Activated CD4-positive, alpha-beta memory T cell treated with anti-CD3 and anti-CD28 coated beads, Interleukin-2, amount 10 ng/mL, durations not matched to agents 7 days and 5 days (primary cell): ENCODE results near the gene GALNT5. TPM values are rescaled to one million over a fixed set of nuclear protein-coding genes. Genes with fewer than 3 reads are reported as not detected.

Experiments used
- CTCF ChIA-PET: fragments of 350-600 bp; sonication (Branson Sonifier 250); formaldehyde crosslinking; loops from one replicate; lab custom pipeline; 2021; ENCODE audit warnings: antibody characterized with exemption, inconsistent platforms; lab: Charles Lee
- POLR2A ChIA-PET: fragments of 350-600 bp; sonication (Branson Sonifier 250); formaldehyde crosslinking; loops from one replicate; lab custom pipeline; 2021; ENCODE audit warnings: antibody characterized with exemption; lab: Charles Lee
- DNase-seq: peaks from one replicate; pipeline ENCODE4 v3.0.0-alpha.2; 2020
- H3K27ac Mint-ChIP-seq: one replicate; pipeline ENCODE4 v1.8.0; 2021; ENCODE audit warnings: mild to moderate bottlenecking, mixed read lengths
- H3K27me3 Mint-ChIP-seq: one replicate; pipeline ENCODE4 v1.8.0; 2021; ENCODE audit warnings: mixed read lengths
- H3K36me3 Mint-ChIP-seq: one replicate; pipeline ENCODE4 v1.8.0; 2021; ENCODE audit warnings: low read depth, mixed read lengths
- H3K4me1 Mint-ChIP-seq: one replicate; pipeline ENCODE4 v1.8.0; 2021; ENCODE audit warnings: mixed read lengths
- H3K4me3 Mint-ChIP-seq: one replicate; pipeline ENCODE4 v1.8.0; 2021; ENCODE audit warnings: mild to moderate bottlenecking, mixed read lengths
- H3K9me3 Mint-ChIP-seq: one replicate; pipeline ENCODE4 v1.8.0; 2021; ENCODE audit warnings: mixed read lengths
- total RNA-seq, 2 experiments: library from RNA; stranded (reverse); gene quantifications; one replicate each; pipeline ENCODE4 v1.2.3, GENCODE V29; 2021

Gene GALNT5
- total RNA-seq, 2 experiments from 2014 or later, result not detected

DNA sequence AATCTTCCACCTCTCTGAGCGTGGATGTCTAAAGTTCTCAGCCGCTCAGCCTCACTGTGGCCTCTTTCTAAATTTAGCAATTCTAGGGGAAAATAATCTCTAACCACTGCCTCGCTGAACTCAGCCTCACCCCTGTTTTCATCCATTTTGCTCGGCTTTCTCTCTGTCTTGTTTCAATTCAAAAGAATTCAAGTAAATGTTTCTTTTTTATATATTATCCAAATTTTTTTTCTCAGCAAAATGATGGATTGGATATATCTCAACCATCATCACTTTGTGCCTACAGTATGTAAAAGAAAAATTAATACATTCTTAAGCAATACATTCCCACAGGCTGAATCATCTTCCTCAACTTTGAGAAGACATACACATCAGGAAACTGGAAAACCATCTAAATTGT is 24.0 kb upstream of the GALNT5 start:
- Mint-ChIP-seq H3K4me1 (no peaks in the 10 kb centered on the region), H3K27ac (no peak overlapping the region), H3K27me3 (peaks cover 21% of the 10 kb centered on the region), H3K4me3 (no peak overlapping the region), H3K36me3 (no peaks in the 10 kb centered on the region), H3K9me3 (peaks cover 2% of the 10 kb centered on the region)
- DNase-seq, result no peak
- ChIA-PET POLR2A (no interaction called here), CTCF (no interaction called here)

DNA sequence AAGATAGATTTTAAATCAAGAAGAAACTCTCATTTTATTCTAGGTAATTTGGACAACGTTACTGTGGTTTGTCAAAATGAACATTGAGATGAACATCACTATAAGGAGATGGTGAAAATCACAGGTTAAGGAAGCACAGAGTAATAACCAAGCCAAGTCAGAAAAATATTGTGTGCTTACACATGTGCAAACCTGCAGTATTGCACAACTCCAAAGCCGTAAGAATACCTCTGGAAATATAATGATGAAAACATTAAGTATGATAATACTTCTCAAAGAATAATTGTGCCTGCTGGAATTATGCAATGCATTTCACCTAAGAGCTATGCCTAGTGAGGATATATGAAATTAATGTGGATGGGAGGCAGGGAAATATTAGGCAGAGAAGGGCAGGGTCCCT is 21.1 kb upstream of the GALNT5 start:
- Mint-ChIP-seq H3K27ac (no peak overlapping the region), H3K4me1 (no peaks in the 10 kb centered on the region), H3K36me3 (no peaks in the 10 kb centered on the region), H3K9me3 (peaks cover 2% of the 10 kb centered on the region), H3K4me3 (no peak overlapping the region), H3K27me3 (peaks cover 13% of the 10 kb centered on the region)
- POLR2A ChIA-PET, result no interaction called here
- DNase-seq, result no peak
- CTCF ChIA-PET, result no interaction called here

DNA sequence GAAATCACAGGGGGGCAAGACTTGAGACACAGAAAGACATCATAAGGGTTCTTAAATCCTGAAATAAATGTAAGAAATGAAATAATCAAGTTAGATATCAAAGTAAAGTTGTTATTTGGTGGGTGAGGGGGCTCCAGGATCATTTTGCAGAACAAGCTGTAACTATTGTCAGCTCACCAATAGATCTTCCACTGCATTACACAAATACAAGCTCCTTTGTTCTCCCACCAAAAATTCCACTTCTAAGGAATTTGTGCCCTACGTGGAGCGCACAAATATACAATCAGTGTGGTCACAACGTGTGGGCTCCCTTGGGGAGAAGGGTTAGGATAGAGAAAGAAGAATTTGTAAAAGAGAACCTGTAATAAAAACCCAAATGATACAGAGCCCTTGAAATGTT is 19.2 kb upstream of the GALNT5 start:
- CTCF ChIA-PET, result no interaction called here

DNA sequence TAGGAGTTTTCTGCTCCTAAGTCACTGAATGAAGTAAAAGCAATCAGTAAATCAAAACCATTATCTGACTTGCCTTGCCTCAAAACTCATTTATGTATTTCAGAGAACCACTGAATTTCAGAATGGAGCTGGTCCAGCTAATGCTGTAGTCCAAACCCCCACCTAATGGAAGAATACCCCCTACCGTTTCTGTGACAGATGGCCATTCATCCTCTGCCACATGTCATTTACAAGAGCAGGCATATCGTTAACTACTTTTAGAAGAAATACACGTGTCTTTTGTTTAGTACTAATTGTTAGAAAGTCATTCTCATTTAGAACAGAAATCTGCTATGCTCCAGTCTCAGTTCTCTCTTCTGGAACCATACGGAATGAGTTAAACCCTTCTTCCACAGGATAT is 12.8 kb upstream of the GALNT5 start:
- ChIA-PET CTCF (no interaction called here), POLR2A (no interaction called here)
- Mint-ChIP-seq H3K9me3 (no peaks in the 10 kb centered on the region), H3K27ac (no peak overlapping the region), H3K4me1 (peaks cover 23% of the 10 kb centered on the region), H3K4me3 (no peak overlapping the region), H3K27me3 (no peaks in the 10 kb centered on the region), H3K36me3 (no peaks in the 10 kb centered on the region)
- no peak for DNase-seq

More for the DNA sequence above, 19.2 kb upstream of the GALNT5 start:
- peaks cover 10% of the 10 kb centered on the region for H3K27me3 Mint-ChIP-seq
- POLR2A ChIA-PET, result no interaction called here
- no peak overlapping the region for H3K4me3 Mint-ChIP-seq
- H3K27ac Mint-ChIP-seq, result no peak overlapping the region
- no peaks in the 10 kb centered on the region for H3K4me1 Mint-ChIP-seq
- no peak for DNase-seq
- H3K36me3 Mint-ChIP-seq, result no peaks in the 10 kb centered on the region
- peaks cover 2% of the 10 kb centered on the region for H3K9me3 Mint-ChIP-seq

DNA sequence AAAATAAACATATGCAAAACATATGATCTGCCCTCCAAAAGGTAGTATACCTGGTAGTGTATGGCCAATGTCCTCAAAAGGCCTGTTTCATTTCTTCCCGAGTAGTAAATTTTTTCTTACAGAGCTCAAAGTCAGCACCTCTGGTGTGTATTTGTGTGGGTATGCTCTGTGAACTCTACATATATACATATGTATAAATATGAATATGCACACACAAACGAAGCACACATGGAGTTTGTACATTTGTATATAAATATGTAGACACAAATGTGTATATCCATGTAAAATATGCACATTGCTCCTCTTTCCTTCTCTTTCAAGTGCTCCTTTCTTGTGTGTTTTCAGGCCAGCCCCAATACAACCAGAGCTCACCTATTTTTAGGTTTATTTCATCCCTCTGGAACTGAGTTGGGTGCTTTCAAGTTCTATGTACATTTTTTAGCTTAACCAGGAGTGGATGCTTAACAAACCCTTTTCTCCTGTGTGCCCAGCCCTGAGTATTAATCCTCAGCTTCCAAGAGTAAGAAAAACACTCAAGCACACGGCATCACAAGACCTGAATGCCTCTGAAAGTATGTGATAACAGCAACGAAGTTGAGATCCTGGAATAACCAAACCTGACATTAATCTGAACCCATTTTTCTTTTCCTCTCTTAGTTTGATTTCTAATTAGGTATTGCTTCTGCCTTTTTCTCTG is 12.2 kb upstream of the GALNT5 start:
- no peak overlapping the region for H3K27ac Mint-ChIP-seq
- no peaks in the 10 kb centered on the region for H3K27me3 Mint-ChIP-seq
- CTCF ChIA-PET, result no interaction called here
- H3K36me3 Mint-ChIP-seq, result no peaks in the 10 kb centered on the region
- peaks cover 23% of the 10 kb centered on the region for H3K4me1 Mint-ChIP-seq
- H3K4me3 Mint-ChIP-seq, result no peak overlapping the region
- no peak for DNase-seq
- POLR2A ChIA-PET, result no interaction called here
- no peaks in the 10 kb centered on the region for H3K9me3 Mint-ChIP-seq

DNA sequence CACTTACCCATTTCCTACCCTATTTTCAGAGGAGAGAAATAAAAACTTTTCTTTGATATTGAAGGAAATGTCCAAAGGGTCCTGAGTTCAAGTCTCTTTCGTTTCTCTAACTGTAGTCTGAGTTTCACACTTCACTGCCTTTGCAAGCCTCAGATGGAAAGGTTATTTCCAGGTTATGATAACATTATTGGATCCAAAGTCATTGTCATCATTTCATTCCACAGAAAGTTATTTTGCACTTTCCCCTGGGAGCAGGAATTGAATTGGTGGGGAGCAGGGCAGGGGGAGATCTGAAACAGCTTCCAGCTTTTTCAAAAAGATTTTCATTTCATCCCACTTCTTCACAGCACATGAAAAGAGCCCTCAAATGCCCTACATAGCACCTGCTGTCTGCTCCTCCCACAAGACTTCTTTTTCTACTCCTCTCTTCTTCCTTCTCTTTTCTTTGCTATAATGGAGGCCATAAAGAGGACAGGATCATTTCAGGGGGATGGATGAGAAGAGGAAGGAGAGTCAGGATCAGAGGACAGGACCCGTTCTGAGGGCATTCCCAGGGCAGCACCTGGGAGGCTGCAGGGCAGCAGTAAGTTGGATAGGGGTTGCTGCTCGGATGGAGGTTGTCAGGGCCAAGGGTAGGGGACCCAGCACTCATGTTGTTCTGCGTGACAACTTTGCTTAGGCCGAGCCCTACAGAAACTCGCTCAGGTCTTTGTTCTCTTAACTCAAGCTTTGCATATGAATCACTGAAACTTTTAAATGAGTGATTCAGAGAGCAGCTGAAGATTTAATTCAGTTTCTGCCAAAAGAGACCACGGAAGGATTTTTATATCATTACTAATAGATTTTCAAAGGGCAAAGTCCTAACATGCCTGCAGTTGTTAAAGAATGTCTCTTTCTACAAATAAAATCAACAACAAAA is 11.4 kb upstream of the GALNT5 start:
- no peak for DNase-seq
- Mint-ChIP-seq H3K27me3 (no peaks in the 10 kb centered on the region), H3K4me1 (peaks cover 23% of the 10 kb centered on the region), H3K9me3 (no peaks in the 10 kb centered on the region), H3K4me3 (no peak overlapping the region), H3K27ac (peak overlapping the region; percentile 48), H3K36me3 (no peaks in the 10 kb centered on the region)
- POLR2A ChIA-PET, result no interaction called here
- CTCF ChIA-PET, result interaction anchor here (1.6 kb wide), 1 partner anchor 14 kb away, joined by 4 read pairs; no protein-coding TSS in a partner anchor

DNA sequence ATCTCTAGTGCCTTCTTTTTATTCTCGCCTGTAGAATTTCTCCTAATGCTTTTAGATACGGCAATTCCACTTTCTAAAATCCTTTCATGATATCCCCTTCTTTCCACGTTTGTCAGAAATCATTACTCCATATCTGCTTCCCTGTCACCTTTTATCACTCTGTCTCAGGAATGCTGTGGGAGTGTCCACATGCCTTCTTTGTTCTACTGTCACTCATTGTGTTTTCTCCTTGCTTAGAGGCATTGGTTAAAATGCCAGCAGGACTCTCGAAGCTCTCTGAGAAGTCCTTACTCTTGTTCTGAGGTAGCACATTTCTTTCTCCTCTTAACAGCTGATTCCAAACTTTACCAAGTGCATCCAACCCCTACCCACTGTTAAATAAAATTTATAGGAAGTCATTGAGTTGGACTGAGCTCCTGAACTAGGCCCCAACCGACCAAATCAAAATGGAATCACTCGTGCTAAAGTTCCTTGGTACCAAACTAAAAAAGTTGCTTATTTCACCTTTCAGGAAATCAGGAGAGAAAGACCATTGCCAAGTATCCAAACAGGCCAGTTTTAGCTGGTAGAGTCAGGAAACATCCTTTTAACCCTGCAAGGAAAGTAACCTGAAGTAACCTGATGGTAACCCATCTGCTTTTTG is 10.6 kb upstream of the GALNT5 start:
- no peaks in the 10 kb centered on the region for H3K27me3 Mint-ChIP-seq
- DNase-seq, result no peak
- H3K9me3 Mint-ChIP-seq, result no peaks in the 10 kb centered on the region
- POLR2A ChIA-PET, result no interaction called here
- no peak overlapping the region for H3K27ac Mint-ChIP-seq
- no peaks in the 10 kb centered on the region for H3K36me3 Mint-ChIP-seq
- H3K4me1 Mint-ChIP-seq, result peaks cover 23% of the 10 kb centered on the region
- CTCF ChIA-PET, result interaction anchor here (1.6 kb wide), 1 partner anchor 13 kb away, joined by 4 read pairs; no protein-coding TSS in a partner anchor
- H3K4me3 Mint-ChIP-seq, result no peak overlapping the region

DNA sequence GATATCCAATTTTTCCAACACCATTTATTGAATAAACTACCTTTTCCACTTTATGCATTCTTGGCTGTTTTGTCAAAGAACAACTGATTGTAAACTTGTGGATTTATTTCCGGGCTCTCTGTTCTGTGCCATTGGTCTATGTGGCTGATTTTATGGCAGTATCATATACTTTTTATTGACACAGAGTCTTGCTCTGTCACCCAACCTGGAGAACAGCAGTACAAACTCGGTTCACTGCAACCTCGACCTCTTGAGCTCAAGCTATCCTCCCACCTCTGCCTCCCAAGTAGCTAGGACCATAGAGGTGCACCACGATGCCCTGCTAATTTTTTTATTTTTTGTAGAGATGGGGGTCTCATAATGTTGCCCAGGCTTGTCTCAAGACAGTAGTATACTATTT is 6.7 kb upstream of the GALNT5 start:
- Mint-ChIP-seq H3K4me3 (no peak overlapping the region), H3K4me1 (peaks cover 18% of the 10 kb centered on the region), H3K36me3 (no peaks in the 10 kb centered on the region), H3K27me3 (peaks cover 2% of the 10 kb centered on the region), H3K9me3 (peaks cover 2% of the 10 kb centered on the region), H3K27ac (no peak overlapping the region)
- CTCF ChIA-PET, result no interaction called here
- POLR2A ChIA-PET, result no interaction called here
- DNase-seq, result no peak

DNA sequence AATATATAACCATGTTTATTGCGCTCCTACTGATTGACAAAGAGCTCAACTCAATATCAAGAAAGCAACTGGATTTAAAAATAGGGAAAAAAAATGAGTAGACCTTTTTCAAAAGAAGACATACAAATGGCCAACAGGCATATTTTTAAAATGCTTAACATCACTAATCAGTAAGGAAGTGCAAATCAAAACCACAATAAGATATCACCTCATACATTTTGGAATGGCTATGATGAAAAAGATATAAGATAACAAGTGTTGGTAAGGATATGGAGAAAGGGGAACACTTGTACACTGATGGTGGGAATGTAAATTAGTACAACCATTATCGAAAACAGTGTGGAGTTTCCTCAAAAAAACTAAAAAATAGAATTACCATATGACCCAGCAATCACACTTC is 5.6 kb upstream of the GALNT5 start:
- DNase-seq, result no peak
- CTCF ChIA-PET, result no interaction called here
- no peaks in the 10 kb centered on the region for H3K36me3 Mint-ChIP-seq
- H3K27me3 Mint-ChIP-seq, result peaks cover 2% of the 10 kb centered on the region
- H3K27ac Mint-ChIP-seq, result no peak overlapping the region
- H3K4me3 Mint-ChIP-seq, result no peak overlapping the region
- H3K9me3 Mint-ChIP-seq, result peaks cover 2% of the 10 kb centered on the region
- POLR2A ChIA-PET, result no interaction called here
- peaks cover 16% of the 10 kb centered on the region for H3K4me1 Mint-ChIP-seq

DNA sequence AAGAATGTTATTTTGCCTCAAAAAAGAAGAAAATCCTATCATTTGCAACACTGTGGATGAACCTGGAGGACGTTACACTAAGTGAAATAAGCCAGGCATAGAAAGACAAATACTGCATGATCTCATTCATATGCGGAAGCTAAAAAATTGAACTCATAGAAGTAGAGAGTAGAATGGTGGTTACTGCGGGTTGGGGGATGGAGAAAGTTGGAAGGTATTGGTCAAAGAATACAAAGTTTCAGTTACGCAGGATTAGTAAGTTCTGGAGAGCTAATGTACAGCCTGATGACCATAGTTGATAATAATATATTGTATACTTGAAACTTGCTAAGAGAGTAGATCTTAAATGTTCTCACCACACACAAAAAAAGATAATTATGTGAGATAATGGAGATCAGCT is 5.0 kb upstream of the GALNT5 start:
- ChIA-PET POLR2A (interaction anchor here (1.3 kb wide), 1 partner anchor 9 kb away, joined by 4 read pairs; no protein-coding TSS in a partner anchor), CTCF (no interaction called here)
- H3K36me3 Mint-ChIP-seq, result no peaks in the 10 kb centered on the region
- no peak overlapping the region for H3K27ac Mint-ChIP-seq
- peaks cover 17% of the 10 kb centered on the region for H3K4me1 Mint-ChIP-seq
- H3K4me3 Mint-ChIP-seq, result no peak overlapping the region
- no peak for DNase-seq
- peaks cover 2% of the 10 kb centered on the region for H3K27me3 Mint-ChIP-seq
- H3K9me3 Mint-ChIP-seq, result peaks cover 2% of the 10 kb centered on the region

DNA sequence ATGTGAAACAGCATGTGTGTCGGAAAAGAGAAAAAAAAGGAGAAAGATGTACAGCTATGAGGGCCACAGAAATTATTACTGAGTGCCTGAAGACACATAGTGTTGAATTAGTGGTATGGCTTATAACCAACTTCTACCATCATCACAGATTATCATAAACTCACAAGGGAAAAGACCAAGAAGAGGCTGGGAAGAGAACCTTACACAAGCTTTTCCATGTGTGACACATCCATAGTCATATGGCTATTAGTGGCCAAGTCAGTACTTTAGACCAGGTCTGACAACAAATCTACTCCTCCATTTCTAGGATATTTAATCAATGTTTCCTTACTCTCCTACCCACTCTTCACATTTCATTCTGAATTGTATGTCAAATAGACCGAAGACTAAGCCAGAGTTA is 3.5 kb upstream of the GALNT5 start:
- Mint-ChIP-seq H3K27me3 (peaks cover 2% of the 10 kb centered on the region), H3K4me1 (peaks cover 18% of the 10 kb centered on the region), H3K27ac (no peak overlapping the region), H3K4me3 (no peak overlapping the region), H3K36me3 (no peaks in the 10 kb centered on the region), H3K9me3 (peaks cover 2% of the 10 kb centered on the region)
- CTCF ChIA-PET, result interaction anchor here (1.0 kb wide), 1 partner anchor 8 kb away, joined by 3 read pairs; no protein-coding TSS in a partner anchor
- POLR2A ChIA-PET, result no interaction called here
- no peak for DNase-seq

DNA sequence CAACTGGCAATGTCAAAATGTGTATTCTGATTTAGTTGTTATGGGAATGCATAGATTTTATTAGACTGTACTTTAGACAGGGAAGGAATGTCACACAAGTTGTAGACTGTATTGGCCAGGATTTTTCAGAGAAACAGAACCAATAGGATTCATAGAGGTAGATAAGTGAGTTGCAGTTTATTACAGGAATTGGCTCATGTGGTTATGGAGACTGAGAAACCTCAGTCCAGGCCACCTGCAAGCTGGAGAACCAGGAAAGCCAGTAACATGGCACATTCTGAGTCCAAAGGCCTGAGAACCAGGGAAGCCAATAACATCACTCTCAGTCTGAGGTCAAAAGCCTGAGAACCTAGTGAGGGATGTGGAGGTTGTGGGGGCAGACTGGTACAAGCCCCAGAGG is 1.8 kb upstream of the GALNT5 start:
- CTCF ChIA-PET, result interaction anchor here (0.6 kb wide), 1 partner anchor 721 kb away, joined by 3 read pairs; no protein-coding TSS in a partner anchor
- POLR2A ChIA-PET, result no interaction called here
- H3K27ac Mint-ChIP-seq, result no peak overlapping the region
- H3K27me3 Mint-ChIP-seq, result peaks cover 2% of the 10 kb centered on the region
- H3K9me3 Mint-ChIP-seq, result peaks cover 2% of the 10 kb centered on the region
- H3K4me3 Mint-ChIP-seq, result no peak overlapping the region
- peaks cover 22% of the 10 kb centered on the region for H3K4me1 Mint-ChIP-seq
- no peaks in the 10 kb centered on the region for H3K36me3 Mint-ChIP-seq
- no peak for DNase-seq

DNA sequence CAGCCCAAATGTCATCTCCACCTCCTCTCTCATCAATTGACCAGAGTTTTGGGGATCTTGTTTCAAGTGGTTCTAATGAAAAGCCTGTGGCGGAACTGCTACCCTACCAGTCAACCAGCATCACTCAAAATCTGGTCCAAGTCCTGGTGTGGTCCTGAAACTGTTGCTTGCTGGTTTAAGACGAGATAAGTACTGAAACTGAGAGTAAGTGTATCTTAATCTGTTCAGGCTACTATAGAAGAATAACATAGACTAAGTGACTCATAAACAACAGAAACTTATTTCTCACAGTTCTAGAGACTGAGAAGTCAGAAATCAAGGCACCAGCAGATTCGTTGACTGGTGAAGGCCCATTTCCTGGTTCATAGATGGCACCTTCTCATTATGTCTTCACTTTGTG is 879 bp upstream of the GALNT5 start:
- DNase-seq, result peak; percentile 27
- POLR2A ChIA-PET, result no interaction called here
- H3K9me3 Mint-ChIP-seq, result peaks cover 2% of the 10 kb centered on the region

More for the DNA sequence above, 879 bp upstream of the GALNT5 start:
- no peak overlapping the region for H3K4me3 Mint-ChIP-seq
- H3K27ac Mint-ChIP-seq, result no peak overlapping the region
- no peaks in the 10 kb centered on the region for H3K36me3 Mint-ChIP-seq
- H3K27me3 Mint-ChIP-seq, result peaks cover 2% of the 10 kb centered on the region
- peaks cover 31% of the 10 kb centered on the region for H3K4me1 Mint-ChIP-seq
- CTCF ChIA-PET, result no interaction called here
